K562 (cell line): ENCODE data around the gene SRPK1. TPM values are rescaled to one million over a fixed set of nuclear protein-coding genes. Genes with fewer than 3 reads are reported as not detected.
A peak's percentile ranks its signal among the peaks of the same experiment; 100 is the strongest.

ENCODE experiments used
- BDP1 ChIP-seq: IDR thresholded peaks from 3 replicates; pipeline ENCODE4 v1.6.1; 2011; ENCODE audit not compliant: insufficient read length, insufficient read depth
- ETS1 ChIP-seq: conservative IDR thresholded peaks from 2 replicates; pipeline ENCODE4 v1.6.1; 2011; ENCODE audit warnings: low read depth, mild to moderate bottlenecking, low read length; ENCODE audit not compliant: control insufficient read depth
- HOMEZ ChIP-seq: fragments of 250-450 bp; sonication (Bioruptor Pico); IDR thresholded peaks from 2 replicates; pipeline ENCODE4 v1.4.0; 2020; ENCODE audit warnings: mild to moderate bottlenecking, moderate library complexity
- JUND ChIP-seq, 2 experiments: IDR thresholded peaks; 2 replicates in 1 of 2; 3 replicates in 1 of 2; pipeline ENCODE4 v1.6.1; 2011; ENCODE audit warnings: borderline replicate concordance in 2 of 2, low read depth in 2 of 2, low read length in 2 of 2, improper control_type of control experiment in 1 of 2, missing biosample characterization in 1 of 2, missing genetic modification characterization in 1 of 2, missing genetic modification reagents in 1 of 2
- NCOA1 ChIP-seq: fragments of 450-650 bp; IDR thresholded peaks from 2 replicates; pipeline ENCODE4 v1.6.1; 2016; ENCODE audit warnings: low read depth
- POLR3G ChIP-seq: IDR thresholded peaks from 2 replicates; pipeline ENCODE4 v1.6.1; 2011; ENCODE audit not compliant: insufficient read length, insufficient replicate concordance; ENCODE audit errors: extremely low read depth
- RBM34 ChIP-seq: fragments of 200-400 bp; formaldehyde crosslinking; IDR thresholded peaks from 2 replicates; pipeline ENCODE4 v1.6.1; 2018; ENCODE audit warnings: low read length, borderline replicate concordance; ENCODE audit not compliant: insufficient read depth
- SAP30 ChIP-seq: fragments of 200-600 bp; sonication (generic); IDR thresholded peaks from 2 replicates; pipeline ENCODE4 v1.6.1; 2012; ENCODE audit warnings: borderline replicate concordance, low read depth, mild to moderate bottlenecking, moderate library complexity, low read length, control low read depth, inconsistent platforms; ENCODE audit not compliant: insufficient read depth, poor library complexity, severe bottlenecking
- SMARCC2 ChIP-seq: fragments of 450-650 bp; IDR thresholded peaks from 2 replicates; pipeline ENCODE4 v1.6.1; 2017; ENCODE audit warnings: antibody characterized with exemption, moderate library complexity, mild to moderate bottlenecking, low read depth
- SRSF7 ChIP-seq: fragments of 200-400 bp; formaldehyde crosslinking; optimal IDR thresholded peaks from 2 replicates; pipeline ENCODE3; 2017; ENCODE audit warnings: mild to moderate bottlenecking, low read depth, low read length
- THAP7 ChIP-seq: fragments of 250-450 bp; sonication (Bioruptor Pico); IDR thresholded peaks from 2 replicates; pipeline ENCODE4 v1.5.0; 2021
- XRCC3 ChIP-seq: fragments of 450-650 bp; IDR thresholded peaks from 2 replicates; pipeline ENCODE4 v1.6.1; 2017; ENCODE audit warnings: mild to moderate bottlenecking, moderate library complexity
- ZNF175 ChIP-seq: fragments of 200-800 bp; sonication (Bioruptor generic); IDR thresholded peaks from 2 replicates; pipeline ENCODE4 v1.6.1; 2016; ENCODE audit warnings: low read depth, mild to moderate bottlenecking, missing genetic modification characterization, missing compliant biosample characterization
- ZNF232 ChIP-seq: sonication (generic); formaldehyde crosslinking; IDR thresholded peaks from 2 replicates; pipeline ENCODE4 v1.8.0; 2022; ENCODE audit warnings: mild to moderate bottlenecking, missing genetic modification reagents
- ZNF354B ChIP-seq: fragments of 250-450 bp; sonication (Bioruptor Pico); IDR thresholded peaks from 2 replicates; pipeline ENCODE4 v1.4.0; 2020
- ZNF717 ChIP-seq: fragments of 250-450 bp; sonication (Bioruptor Pico); IDR thresholded peaks from 2 replicates; pipeline ENCODE4 v1.5.0; 2021
- polyA plus RNA-seq, 8 experiments: library from polyadenylated mRNA; depleted of rRNA in 4 of 8; stranded (reverse) in 5 of 8; unstranded in 3 of 8; fragments of >200 nt; fragmentation: Nextera tagmentation in 2 of 8; fragmentation: Illumina TruSeq in 1 of 8; extraction: Ambion mirVana in 2 of 8; extraction: Trizol in 1 of 8; gene quantifications; 2 replicates each; pipeline versions ENCODE4 v1.2.1 to v1.2.3, GENCODE V29; 2011 to 2014; ENCODE audit warnings: inconsistent platforms in 1 of 8, missing spikeins in 1 of 8
- total RNA-seq, 7 experiments: library from RNA; depleted of rRNA in 6 of 7; stranded (reverse); fragments of >200 nt in 6 of 7; fragmentation: Illumina TruSeq in 2 of 7; extraction: Trizol in 2 of 7; gene quantifications; 2 replicates each; pipeline versions ENCODE4 v1.2.1 to v1.2.3, GENCODE V29; 2011 to 2021; ENCODE audit warnings: low replicate concordance in 1 of 7
- TF ChIP-seq, protein P1 (sequence below), 2 experiments: fragments of 450-650 bp in 1 of 2; sonication (generic) in 1 of 2; formaldehyde crosslinking in 1 of 2; IDR thresholded peaks in 1 of 2; conservative IDR thresholded peaks in 1 of 2; 2 replicates each; pipeline versions ENCODE4 v1.6.1 to v1.8.1; 2016 to 2023; ENCODE audit warnings: mild to moderate bottlenecking in 2 of 2, moderate library complexity in 2 of 2, inconsistent platforms in 1 of 2, missing genetic modification reagents in 1 of 2

The SRPK1 gene
- total and polyA plus RNA-seq, 9 of the 15 experiments (the other 6 are each of a cell fraction or from before 2014, with no cell fraction given) = 99.6 to 185 (median 159) TPM

- TF ChIP-seq HOMEZ (no peak), ZNF354B (CRISPR knock-in tag) (no peak), ZNF232 (CRISPR knock-in tag) (peak; percentile 80; the same call in 1 of the 2 replicates), XRCC3 (no peak), JUND (IDR thresholded peaks at IDR 0.05; ENCODE audit: borderline replicate concordance, low read depth, low read length) (no peak), JUND (tag; IDR thresholded peaks at IDR 0.05; ENCODE audit: borderline replicate concordance, low read depth, low read length) (no peak), ETS1 (peak; percentile 63; the same call in 1 of the 2 replicates), SAP30 (peak; percentile 79), RBM34 (no peak), SMARCC2 (no peak), BDP1 (no peak), ZNF717 (CRISPR knock-in tag) (no peak), NCOA1 (0 out of 2 replicates have a peak, but pooled peaks have one; percentile 49), ZNF175 (CRISPR knock-in tag) (no peak), POLR3G (no peak), SRSF7 (no peak), THAP7 (no peak)
- TF ChIP-seq, protein P1, sequence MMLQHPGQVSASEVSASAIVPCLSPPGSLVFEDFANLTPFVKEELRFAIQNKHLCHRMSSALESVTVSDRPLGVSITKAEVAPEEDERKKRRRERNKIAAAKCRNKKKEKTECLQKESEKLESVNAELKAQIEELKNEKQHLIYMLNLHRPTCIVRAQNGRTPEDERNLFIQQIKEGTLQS (IDR thresholded peaks at IDR 0.05) = no peak
- TF ChIP-seq, protein P1 (CRISPR knock-in tag; conservative IDR thresholded peaks at IDR 0.05) = no peak
These were observed 809 bp downstream of the SRPK1 start (continued) for GRCh38 chr6:35919827-35920751.
